Measurements from ENCODE around the gene IFT27. TPM values are rescaled to one million over a fixed set of nuclear protein-coding genes. Genes with fewer than 3 reads are reported as not detected.

IFT27 gene
- total RNA-seq, 1 donor from 2014 or later: 13.7 TPM

DNA sequence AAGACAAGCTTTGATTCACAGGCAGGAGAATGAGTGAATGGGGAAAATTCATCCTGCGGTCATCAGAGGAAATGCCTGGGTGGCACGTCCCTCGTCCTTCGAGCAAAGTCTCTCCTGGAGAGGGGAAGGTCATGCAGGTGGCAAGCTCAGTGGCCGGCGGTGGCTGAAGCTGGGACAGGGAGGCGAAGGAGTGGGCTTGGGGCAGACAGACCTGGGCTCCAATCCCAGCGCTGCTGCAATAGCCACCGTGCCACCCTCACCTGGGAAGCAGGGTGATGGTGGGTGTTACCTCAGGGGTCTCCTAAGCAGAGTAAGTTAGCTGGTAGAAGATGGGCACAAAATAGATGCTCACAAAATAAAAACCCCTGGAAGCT is 49.9 kb downstream of the IFT27 start:
- no peak for DNase-seq (ENCODE audit: low read depth, low spot score)

DNA sequence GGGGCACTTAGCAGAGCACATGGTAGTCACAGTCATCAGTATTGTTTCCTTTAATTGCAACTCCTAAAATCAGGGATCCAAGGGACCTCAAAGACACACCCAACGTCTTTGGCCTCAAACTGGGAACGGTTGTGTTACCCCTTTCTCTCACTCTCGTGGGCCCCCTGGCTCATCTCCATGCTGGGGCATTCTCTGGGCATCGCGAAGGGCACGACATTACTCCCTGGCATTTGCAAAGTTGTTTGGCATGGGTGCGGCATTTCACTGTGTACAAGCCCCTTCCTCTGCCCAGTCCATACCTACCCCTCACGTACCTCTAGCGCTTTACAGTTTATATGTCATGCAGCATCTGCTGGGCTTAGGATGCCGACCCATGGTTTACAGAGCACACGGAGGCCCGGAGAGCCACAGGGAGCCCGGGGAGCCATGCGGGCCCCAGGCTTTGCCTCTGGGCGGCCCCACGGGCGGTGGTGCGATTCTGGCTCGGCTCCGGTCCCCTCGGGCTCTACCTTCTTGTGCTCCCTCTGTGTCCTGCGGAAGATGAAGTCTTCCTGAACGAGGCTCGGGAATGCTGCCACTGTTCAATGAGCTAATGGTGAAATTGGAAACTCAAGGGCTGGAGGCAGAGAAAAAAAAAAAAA is 50.4 kb downstream of the IFT27 start:
- DNase-seq (ENCODE audit: low read depth, low spot score): no peak

DNA sequence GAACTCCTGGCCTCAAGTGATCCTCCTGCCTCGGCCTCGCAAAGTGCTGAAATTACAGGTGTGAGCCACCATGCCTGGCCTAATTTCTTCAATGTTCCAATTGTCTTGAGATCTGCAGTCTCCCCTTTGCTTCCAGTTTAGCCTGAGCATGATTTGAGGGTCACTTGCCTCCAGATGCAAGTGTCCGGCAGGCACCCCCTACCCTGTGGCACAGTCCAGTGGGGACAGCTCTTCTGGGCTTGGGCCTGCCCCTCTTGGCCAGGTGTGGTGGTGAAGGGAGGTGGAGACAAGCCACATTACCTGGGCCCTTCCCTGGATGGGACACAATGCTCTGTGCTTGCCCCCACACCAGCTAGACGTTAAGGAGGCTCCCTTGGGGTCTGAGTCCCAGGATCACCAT is 51.1 kb downstream of the IFT27 start:
- DNase-seq (ENCODE audit: low read depth, low spot score): no peak

DNA sequence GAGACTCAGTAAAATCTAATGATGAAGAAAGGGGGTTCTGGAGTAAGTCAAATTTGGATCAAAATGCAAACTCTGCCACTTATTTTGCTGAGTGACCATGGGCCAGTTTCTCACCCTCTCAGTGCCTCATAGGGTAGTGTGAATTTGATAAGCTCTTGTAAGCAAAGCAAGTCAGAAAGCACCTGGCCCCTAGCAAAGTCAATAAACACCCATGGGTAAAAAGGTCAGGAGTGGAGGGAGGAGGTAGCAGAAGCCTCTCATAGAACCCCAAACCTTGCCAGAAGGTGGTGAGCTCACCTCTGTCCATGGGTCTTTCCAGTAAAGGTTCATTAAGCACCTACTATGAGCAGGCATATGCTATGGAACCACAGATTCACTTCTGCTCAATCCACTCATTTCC is 53.9 kb downstream of the IFT27 start:
- DNase-seq (ENCODE audit: low read depth, low spot score): no peak

DNA sequence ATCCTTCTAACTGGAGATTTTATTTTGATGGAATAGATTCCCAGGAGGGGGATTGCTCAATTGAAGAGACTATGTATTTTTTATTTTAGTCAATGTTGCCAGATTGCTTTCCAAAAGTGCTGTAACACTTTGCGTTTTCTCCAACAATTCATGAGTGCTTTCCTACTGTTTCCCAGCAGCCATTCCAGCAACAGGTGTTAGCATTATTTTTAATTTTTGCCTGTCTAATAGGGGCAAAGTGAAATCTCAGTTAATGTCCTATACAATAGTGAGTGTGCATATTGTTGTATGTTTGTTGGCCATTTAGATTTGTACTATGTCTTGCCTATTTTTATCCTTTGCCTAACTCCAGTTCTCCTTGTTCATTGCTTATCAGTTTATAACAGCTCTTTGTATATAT is 60.3 kb downstream of the IFT27 start:
- DNase-seq (ENCODE audit: low read depth, low spot score): no peak

DNA sequence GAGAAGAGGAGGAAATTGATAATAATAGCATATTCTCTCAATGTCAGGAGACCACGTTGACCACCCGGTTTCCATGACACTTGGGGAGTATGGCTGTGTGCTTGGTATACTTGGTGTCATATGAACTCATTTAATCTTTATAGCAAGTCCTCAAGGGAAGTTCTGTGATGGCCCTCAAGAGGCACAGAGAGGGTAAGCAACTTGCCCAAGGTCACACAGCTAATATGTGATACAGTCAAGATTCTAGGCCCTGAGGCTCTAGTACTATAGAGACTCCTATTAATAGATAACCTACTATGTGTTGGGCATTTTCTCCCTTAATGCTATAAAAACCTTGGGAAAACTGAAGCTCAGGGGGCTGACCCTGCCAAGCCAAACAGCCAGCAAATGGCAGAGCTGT is 61.8 kb downstream of the IFT27 start:
- no peak for DNase-seq (ENCODE audit: low read depth, low spot score)

- DNase-seq (ENCODE audit: low read depth, low spot score): no peak
These were observed 62.5 kb downstream of the IFT27 start for GRCh38 chr22:36713436-36713835.

Other genes with a start within 250 kb of the IFT27 start
- gene EIF3D, start 247.0 kb downstream of the IFT27 start, total RNA-seq: 457 and 642 TPM in 2 replicates
- gene CACNG2, start 72.4 kb downstream of the IFT27 start, total RNA-seq: not detected in 2 replicates
- gene PVALB, start 40.9 kb upstream of the IFT27 start, total RNA-seq: not detected in 2 replicates
- gene NCF4, start 84.9 kb upstream of the IFT27 start, total RNA-seq: not detected in 2 replicates
- 8.9 and 12.1 TPM in 2 replicates for gene CSF2RB, start 137.5 kb upstream of the IFT27 start, total RNA-seq
- gene TST, start 243.3 kb upstream of the IFT27 start, total RNA-seq: 46.9 and 64.9 TPM in 2 replicates
- 135 and 148 TPM in 2 replicates for gene MPST, start 243.6 kb upstream of the IFT27 start, total RNA-seq

Data from pulmonary artery endothelial cell (primary cell).